HG03442 (cell line): Measurements from ENCODE around the gene STMP1.
"Not testable (repeated sequence)": the region's sequence is repeated elsewhere in the genome, so short reads cannot be mapped to it uniquely, and the experiment has no call there.

Source experiments
- ATAC-seq: cut with Tn5 transposase; IDR thresholded peaks from one replicate; pipeline ENCODE4 v1.9.1; 2021; ENCODE audit warnings: mild to moderate bottlenecking, moderate library complexity; ENCODE audit not compliant: unreplicated experiment

Gene STMP1

DNA sequence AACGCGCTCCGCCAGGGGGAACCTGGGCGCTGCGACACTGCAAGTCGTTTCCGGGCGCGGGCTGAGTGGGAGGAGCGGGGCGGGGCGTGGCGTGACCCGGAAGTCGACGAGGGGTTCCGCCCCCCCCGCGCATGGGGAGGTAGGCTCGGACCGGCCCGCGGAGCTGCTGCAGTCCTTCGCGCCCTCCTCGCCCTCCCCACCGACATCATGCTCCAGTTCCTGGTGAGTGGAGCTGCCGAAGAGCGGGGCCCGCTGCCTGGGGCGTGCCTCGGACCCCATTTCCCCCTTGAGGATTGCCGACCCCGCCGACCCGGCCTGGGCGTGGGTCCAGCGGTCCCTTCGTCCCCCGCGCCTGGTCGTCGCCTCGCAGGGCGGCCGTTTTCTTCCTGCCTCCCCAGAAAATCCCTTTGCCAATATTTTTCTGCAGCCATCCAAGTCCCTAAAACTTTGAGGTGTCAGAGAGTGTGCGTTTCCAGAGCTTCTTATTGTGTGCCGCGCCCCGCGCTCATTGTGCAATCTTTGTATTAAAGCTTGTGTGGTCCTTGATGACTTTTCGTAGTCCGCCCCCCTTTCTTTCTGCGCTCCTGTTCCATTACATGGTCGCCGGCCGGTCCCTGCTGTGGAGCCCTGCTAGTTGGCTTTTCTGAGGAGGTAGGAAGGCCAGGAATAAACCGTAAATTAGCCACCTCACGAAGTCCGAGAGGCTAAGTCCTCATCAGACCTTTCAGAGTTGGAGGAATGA, at the start of gene STMP1:
STMP1 (plus strand) TSS at position 142 of the 742 bp plus-strand sequence.
- ATAC-seq: peak; percentile 87

DNA sequence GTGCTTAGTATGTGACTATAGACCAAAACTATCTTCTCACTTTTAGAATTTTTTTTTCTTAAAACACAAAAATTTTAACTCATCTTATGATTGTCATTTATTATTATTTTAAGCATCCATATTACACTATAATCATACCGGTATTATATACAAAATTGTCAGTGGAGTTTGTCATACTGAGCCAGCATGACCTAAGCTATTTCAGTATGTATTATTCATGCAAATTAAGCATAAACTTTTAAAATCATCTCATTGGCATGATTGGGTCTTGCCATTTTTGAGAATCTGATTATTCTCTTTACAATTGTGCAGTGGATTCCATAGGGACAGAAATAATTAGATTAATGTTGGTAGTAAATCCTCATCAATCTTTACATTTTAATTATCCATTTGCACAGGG, 46.2 kb upstream of the STMP1 start:
- ATAC-seq: no peak

DNA sequence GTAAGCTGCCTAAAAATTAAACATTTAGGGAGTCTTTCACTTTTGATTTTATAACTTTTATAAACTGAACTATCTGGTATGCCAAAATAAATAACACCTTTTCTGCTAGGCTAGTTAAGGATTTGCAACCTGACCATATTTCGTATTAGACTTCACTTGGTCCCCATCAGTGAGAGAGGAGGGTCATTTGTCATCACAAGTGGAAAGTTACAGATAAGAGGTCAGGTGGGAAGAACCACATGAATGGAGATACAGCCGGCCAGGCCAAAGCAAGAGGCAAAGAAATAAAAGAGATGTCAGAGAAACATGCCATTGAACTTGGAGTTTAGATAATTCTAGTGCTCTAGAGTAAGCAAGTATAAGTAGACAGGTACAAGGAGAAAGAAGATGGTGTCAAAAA, 44.5 kb upstream of the STMP1 start:
- ATAC-seq: no peak

DNA sequence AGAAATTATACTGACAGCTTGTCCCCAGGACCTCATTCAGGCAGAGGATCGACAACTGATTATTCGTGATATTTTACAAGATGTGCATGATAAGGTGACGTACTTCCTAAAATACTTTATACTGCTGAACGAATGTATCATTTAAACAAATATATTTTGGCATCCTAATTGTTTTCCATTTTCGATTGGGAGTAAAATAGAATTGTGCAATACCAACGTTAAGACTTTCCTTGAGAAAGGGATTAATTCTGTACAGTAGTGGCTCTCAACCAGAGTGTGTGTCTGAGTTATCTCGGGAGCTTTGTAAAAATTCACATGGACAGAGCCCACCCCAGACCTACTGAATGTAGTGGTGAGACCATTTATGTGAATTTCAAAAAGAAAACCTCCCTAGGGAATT, 43.8 kb upstream of the STMP1 start:
- no peak for ATAC-seq

DNA sequence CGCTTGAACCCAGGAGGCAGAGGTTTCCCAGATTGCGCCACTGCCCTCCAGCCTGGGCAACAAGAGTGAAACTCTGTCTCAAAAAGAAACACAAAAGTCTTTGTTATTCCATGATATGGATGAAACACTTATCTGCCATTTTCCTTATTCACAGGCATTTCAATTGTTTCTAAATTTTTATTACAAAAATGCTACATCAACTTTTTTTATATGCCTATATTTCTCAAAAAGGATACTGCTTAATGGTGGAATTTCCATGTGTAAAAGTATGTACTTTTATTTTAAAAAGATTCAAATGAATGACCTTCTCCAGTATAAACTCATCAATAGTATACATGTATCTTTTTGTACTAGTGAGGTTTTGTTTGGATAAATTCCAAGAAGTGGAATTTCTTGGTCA, 41.9 kb upstream of the STMP1 start:
- no peak for ATAC-seq

DNA sequence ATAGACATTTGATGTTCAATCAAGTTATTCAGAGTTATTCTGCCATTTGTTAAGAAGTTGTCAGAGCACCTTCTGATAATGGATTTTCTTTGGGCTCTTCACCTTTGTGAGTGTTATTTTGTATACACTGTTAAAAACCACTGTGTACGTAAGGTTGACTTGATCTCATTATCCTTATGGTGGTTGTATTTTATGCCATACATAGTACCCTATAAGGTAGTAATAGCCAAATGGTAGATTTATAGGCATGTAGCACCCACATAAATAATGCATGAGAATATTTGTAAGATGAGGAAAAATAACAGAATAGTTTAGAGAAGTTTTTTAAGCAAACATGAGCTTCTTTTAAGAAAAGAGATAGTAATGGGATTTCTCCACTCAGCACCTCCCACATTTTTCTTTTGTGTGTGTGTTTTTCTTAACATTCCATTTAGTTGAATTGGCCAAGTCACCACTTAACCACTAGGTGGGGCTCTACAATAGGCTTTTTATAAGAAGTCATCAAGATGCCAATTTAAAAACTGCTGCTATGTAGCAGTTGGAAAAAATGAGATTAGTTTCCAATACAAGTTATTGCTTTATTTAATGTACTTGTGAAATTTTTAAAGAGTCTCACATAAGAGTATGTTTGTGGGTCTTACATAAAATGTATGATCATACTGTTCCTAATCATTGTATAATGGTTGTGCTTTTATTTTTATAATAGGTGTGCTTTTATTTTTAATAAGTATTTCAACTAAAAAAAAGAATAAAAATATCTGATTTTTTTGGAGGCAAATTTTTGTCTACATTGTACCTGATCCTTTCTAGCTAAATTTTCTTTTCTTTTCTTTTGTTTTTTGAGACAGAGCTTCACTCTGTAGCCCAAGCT, 41.1 kb upstream of the STMP1 start:
- no peak for ATAC-seq

DNA sequence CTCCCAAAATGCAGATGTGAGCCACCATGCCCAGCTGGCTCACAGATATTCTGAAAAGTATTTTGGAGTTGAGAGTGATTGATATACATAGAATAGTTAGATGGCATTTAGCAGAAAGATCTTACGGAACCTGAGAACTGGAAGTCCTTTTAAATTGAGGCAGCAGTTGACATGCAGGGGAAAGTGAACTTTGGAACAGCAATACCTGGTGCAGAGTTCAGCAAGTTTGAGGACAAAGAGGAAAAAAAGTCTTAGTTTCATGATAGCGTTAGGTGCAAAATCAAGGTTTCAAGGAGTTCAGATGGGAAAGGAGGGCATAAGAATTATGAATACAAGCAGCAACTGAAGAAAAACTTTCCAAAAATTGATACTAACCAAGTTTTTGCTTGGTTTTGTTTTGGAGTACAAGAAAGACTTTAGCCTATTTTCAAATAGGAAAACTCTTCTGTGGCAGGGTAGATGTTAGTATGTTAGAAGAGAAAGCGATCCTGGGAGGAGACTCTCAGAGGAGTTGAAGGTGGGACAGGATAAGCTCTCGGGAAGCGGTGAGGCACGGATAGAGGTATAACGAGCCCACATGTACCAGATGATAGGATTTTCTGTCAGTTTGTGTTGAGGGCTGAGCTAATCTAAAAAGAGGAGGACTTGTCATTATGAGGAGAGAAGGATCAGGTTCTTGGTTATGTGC, 28.0 kb upstream of the STMP1 start:
- no peak for ATAC-seq

DNA sequence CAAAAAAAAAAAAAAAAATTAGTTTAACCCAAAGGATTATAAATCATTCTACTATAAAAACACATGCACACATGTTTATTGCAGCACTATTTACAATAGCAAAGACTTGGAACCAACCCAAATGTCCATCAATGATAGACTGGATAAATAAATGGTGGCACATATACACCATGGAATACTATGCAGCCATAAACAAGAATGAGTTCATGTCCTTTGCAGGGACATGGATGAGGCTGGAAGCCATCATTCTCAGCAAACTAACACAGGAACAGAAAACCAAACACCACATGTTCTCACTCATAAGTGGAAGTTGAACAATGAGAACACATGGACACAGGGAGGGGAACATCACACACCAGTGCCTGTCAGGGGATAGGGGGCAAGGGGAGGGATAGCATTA, 22.6 kb upstream of the STMP1 start:
- ATAC-seq: not testable (repeated sequence)

DNA sequence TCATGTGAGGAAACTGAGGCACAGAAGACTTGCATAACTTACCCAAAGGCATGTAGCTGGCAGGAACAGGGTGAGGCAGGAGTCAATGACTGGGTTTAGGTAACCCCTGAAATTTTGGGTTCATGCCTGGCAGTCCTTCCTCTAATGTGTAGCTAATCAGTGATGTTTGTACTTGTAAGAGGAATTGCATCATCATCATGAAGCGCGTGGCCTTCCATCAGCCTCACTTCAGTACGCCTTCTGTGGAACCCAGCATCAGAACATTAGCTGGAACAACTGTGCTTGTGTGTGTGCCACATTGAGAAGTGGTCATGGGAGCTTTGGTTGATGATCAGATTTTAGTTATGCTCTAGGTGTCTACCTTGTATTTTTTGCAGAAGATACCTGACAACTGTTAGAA, 18.2 kb upstream of the STMP1 start:
- ATAC-seq: no peak

DNA sequence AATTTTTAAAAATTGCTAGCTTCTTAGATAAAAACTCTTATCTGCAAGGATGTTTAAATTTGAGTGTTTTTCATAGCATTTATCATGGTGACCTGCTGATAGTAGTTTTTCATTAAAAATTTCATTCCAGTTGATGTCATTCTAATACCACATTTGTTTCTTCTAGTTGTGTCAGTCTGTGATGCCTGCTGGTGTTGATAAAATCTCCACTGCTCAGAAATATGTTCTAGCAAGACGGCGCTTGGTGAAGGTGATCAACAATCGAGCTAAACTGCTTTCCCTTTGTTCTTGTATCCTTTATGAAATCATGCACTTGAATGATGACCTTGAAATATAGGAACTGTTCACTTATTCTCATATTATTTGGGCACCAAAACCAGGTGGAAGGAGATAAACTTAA, 17.6 kb upstream of the STMP1 start:
- ATAC-seq: no peak

DNA sequence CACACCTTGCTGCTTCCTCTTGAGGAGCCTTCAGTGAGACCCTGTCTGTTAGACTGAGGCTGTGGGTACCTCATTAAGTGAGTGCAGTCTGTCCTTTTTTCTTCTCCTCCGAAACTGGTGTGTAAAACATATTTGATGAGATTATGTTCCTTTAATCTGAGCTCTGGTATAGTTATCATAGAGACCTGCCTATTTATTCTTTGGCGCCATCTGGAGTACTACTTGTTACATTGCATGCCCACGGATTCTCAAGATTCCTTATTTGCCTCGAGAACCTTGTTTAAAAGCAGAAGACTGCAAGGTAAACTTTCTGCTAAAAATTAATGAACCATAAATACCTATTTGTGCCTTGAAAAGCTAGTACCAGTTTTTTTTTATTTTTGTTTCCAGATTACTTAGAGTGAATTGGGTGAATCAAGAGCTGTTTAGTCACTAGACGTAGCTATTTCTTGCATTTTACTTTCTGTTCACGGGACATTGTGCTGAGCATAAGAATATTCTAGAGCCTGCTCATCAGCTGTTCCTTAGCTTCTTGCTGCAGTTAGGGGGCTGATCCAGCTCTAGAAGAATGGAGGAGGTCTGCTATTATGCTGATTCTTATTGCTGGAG, 16.9 kb upstream of the STMP1 start:
- ATAC-seq: no peak

DNA sequence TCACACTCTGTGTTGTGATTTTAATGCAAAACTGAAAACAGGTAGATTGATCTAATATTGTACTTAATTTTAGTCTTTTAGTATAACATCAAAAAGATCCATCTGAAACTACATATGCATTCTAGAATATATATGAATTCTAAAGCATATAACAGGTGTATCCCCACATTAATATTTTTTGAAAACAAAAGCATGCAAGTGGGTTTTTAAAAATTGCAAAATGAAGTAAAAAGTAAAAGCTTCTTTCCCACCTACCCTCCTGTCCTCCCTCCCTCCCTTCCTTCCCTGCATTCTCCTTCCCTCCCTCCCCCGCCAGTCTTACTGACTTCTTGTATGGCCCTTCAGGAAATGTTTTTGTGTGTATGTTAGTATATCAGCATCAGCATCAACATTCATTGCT, 14.6 kb upstream of the STMP1 start:
- no peak for ATAC-seq

DNA sequence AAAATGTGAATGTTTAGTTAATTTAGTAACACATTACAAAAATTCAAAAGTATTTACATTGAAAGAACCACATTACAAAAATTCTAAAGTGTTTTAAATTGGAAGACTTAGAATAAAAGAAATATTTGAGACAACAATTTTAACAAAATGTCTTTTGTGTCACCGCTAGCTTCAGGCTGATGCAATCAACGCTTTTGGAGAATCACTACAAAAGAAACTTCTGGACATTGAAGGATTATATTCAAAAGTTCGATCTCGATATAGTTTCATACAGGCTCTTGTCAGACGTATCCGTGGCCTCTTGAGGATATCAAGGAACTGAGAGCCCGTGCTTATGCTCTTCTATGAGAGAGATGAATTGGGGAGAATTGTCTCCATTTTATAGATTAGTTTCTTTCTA, 14.1 kb upstream of the STMP1 start:
- no peak for ATAC-seq

DNA sequence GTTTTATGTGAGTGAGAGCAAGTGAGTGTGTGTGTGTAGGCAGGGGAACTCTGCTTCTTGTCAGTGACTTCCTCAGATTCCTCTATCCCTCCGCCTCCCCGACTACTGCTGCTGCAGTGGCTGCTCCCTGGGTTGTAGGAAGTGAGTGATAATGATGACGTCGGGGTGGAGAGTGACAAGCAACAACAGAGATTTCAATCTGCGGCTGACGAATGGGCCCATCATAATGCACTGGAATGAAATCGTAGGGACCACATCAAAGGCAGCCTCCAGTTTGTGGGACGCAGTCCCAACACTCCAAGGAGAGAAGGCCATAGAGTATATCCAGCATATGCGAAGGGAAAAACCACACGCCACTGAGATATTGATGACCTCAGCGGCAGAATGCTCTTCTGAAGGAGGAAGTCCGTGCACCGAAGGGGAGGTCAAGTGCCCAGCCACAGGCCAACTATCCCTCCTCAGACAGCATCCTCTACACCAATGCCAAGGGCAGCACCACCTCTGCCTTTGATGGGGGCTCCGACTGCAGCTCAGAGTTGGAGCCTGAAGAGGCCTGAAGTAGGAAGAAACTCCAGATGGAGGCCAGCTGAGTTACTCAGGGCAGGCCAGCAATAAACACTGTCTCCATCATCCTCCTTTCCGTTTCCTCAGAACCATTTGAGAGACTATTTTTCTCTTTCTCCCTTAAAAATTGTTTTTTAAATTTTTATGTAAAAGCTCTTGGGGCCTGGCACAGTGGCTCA, 11.3 kb upstream of the STMP1 start:
- ATAC-seq: no peak

DNA sequence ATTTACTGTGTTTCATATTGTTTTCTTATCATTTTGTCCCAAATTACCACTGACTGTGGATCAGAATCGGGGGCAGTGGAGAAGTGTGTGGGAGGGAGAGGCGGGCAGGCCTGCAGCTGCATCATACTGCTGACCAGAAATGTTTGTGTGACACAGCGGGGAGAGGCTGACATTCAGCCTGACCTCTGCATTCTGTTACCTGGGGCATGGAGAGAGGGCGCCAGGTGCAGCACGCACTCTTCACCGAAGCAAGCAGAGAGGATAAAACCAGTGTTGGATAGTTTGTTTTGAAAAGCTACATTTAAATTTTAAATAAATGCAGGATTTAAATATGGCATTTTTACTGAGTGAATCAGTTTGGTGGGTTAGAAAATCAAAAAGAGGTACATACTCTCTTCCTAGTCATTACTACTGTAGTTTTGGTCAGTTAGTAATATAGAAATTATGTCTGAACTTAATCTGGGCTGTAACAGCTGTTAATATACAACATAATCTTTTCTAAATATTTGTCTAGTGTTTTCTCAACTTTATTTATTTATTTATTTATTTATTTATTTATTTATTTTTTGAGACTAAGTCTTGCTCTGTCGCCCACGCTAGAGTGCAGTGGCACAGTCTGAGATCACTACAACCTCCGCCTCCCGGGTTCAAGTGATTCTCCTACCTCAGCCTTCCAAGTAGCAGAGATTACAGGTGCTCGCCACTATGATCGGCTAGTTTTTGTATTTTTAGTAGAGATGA, 8.8 kb upstream of the STMP1 start:
- no peak for ATAC-seq

DNA sequence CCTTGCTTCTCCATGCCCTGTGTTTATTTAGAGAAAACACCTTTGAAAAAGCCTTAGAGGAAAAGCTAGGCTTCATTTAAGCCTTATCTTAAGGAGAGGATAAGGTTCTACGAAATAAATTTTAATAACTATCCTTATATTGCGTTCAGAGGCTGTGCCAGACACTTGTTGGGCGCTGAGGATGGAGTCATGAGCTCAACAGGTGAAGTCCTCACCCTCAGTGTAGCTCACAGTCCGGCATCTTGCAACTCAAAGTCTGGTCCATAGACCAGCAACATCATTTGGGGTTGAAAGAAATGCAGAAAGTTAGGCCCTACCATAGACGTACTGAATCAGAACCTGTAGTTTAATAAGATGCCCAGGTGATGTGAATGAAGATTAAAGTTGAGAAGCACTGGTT, 3.8 kb upstream of the STMP1 start:
- ATAC-seq: no peak

DNA sequence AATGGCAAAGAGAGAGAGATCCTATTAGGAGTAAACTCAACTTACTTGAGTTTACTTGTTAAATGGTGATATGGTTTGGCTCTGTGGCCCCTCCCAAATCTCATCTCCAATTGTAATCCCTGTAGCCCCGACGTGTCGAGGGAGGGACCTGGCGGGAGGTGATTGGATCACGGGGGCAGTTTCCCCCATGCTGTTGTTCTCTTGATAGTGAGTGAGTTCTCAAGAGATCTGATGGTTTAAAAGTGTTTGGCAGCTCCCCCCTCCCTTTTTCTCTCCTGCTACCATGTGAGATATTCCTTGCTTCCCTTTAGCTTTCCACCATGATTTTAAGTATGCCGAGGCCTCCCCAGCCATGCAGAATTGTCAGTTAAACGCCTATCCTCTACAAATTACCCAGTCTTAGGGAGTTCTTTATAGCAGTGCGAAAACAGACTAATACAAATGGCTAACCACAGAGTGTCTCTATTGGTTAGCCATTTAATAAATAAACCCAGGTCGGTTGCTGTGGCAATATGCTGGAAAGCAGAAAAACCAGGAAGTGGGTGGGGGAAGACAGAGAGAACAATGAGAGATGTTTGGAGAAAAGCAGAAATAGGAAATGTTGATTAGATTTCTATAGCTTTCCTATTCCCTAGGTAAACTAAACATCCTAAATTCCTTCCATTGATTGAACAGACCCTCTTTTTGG, 3.0 kb upstream of the STMP1 start:
- ATAC-seq: no peak

DNA sequence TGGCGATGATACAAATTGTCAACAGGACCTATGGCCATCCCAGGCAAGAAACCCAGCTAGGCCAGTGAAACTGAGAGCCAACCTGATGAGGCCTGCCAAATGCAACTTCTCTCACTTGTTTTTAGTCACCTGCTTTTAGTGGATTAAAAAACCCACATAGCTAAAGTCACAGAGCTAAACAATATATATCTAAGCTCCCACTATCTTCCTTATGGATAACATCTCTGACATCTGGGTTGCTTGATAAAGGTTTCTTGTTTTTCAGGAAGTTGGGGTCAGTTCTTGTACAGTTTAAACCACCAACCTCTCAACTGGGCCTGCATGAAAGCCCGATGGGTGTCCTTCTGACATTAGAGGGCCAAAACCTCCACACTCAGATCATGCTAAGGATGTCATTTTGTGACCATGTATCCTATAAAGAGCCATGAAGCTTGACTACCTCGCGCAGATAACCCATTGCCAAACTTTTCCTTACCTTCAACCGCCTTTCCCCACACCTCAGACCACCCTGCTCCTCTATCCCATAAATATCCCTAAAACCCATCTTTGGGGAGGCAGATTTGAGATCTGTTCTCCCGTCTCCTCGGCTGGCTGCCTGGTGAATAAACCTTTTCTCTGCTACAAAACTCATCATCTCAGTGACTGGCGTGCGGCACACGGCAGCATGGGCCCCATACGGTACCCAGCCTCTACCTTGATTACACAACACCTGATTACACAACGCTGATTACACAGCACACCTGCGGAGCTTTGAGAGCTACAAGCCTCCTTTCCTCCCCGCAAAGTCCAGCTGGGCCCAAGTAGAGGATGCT, 797 bp upstream of the STMP1 start:
- peak; percentile 15 for ATAC-seq

DNA sequence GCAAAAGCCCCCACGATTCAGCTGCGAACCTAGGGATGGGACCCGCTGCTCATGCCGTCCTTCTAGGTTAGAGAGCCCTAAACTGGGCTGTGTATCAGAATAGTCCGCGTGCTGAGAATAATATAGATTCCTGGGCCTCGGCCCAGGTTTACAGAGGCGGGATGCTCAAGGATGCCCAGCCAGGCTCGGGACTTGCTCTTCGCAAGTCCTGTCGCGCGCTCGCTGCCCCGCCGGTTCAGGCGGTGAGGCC, 266 bp upstream of the STMP1 start:
- no peak for ATAC-seq
